Measurements from ENCODE around the gene OPN3.

The OPN3 gene

GRCh38 chr1:241627453-241628259, 12.5 kb downstream of the OPN3 start:
- no peaks in the 10 kb centered on the region for H3K9me3 ChIP-seq (ENCODE audit: control insufficient read depth, insufficient read depth, low read depth, low read length)
- CTCF ChIA-PET, result interaction anchor here (0.6 to 4.1 kb wide), 18 partner anchors 9 to 455 kb away, joined by 3 to 41 read pairs (median 5); partner anchors contain the start of genes CHML and OPN3
- no peaks in the 10 kb centered on the region for H3K36me3 ChIP-seq (ENCODE audit: control insufficient read depth in 2 of 2, insufficient read depth in 1 of 2, low read length in 2 of 2)
- no peak overlapping the region for H3K27ac ChIP-seq (ENCODE audit: extremely low read depth, low read depth, low read length)
- POLR2A ChIA-PET, result interaction anchor here (2.3 kb wide), 1 partner anchor 13 kb away, joined by 11 read pairs; the partner anchor contains the start of genes CHML and OPN3
- H3K4me3 ChIP-seq (ENCODE audit: low read depth, low read length), result no peak overlapping the region
- peaks cover 15% of the 10 kb centered on the region for H3K4me1 ChIP-seq (ENCODE audit: control insufficient read depth, insufficient read depth, low read length)
- 0 out of 2 replicates have a peak, but pooled peaks have one; percentile 60 for TF ChIP-seq ZNF660 (tag by site-specific recombination; IDR thresholded peaks at IDR 0.05)
- no peak for TF ChIP-seq ZFP3 (tag by site-specific recombination; IDR thresholded peaks at IDR 0.05; ENCODE audit: low read depth)
- no peak for TF ChIP-seq ZNF221 (tag by site-specific recombination; IDR thresholded peaks at IDR 0.05; ENCODE audit: borderline replicate concordance)
- TF ChIP-seq CTCF (tag by site-specific recombination; IDR thresholded peaks at IDR 0.05), result peak; percentile 62
- TF ChIP-seq ZNF510 (tag by site-specific recombination; IDR thresholded peaks at IDR 0.05; ENCODE audit: insufficient replicate concordance), result peak; percentile 4
- peak; percentile 79 for TF ChIP-seq ZNF654 (tag by site-specific recombination; IDR thresholded peaks at IDR 0.05; ENCODE audit: low read depth)

DNA sequence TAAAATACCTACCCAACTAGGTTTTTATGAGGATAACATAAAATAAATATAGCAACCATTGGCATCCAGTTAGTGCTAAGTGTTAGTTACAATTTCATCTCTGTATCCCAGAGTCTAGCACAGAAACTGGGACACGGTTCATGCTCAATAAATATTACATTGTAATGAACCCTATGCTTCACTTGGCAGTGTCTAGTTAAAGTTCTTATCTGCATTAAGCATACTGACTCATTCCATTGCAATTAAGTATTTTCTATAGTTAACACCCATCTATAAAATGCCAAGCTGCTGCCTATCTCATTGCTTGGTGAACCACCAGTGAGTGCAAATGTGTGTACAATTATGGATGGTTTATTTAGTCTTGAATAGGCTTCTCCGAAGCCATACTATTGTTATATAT, 15.2 kb downstream of the OPN3 start:
- TF ChIP-seq, protein P1, sequence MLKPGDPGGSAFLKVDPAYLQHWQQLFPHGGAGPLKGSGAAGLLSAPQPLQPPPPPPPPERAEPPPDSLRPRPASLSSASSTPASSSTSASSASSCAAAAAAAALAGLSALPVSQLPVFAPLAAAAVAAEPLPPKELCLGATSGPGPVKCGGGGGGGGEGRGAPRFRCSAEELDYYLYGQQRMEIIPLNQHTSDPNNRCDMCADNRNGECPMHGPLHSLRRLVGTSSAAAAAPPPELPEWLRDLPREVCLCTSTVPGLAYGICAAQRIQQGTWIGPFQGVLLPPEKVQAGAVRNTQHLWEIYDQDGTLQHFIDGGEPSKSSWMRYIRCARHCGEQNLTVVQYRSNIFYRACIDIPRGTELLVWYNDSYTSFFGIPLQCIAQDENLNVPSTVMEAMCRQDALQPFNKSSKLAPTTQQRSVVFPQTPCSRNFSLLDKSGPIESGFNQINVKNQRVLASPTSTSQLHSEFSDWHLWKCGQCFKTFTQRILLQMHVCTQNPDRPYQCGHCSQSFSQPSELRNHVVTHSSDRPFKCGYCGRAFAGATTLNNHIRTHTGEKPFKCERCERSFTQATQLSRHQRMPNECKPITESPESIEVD (tag by site-specific recombination; IDR thresholded peaks at IDR 0.05), result peak; percentile 63
- TF ChIP-seq ZNF843 (tag by site-specific recombination; IDR thresholded peaks at IDR 0.05), result 0 out of 2 replicates have a peak, but pooled peaks have one; percentile 25
- TF ChIP-seq, protein P2, sequence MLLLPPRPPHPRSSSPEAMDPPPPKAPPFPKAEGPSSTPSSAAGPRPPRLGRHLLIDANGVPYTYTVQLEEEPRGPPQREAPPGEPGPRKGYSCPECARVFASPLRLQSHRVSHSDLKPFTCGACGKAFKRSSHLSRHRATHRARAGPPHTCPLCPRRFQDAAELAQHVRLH (tag by site-specific recombination; IDR thresholded peaks at IDR 0.05), result peak; percentile 48; the same call in 1 of the 2 replicates
- TF ChIP-seq ZNF596 (tag by site-specific recombination; IDR thresholded peaks at IDR 0.05), result no peak
- H3K4me3 ChIP-seq (ENCODE audit: low read depth, low read length), result no peak overlapping the region

GRCh38 chr1:241622669-241623068, 17.5 kb downstream of the OPN3 start:
- ChIA-PET CTCF (interaction anchor here (1.0 kb wide), 1 partner anchor 32 kb away, joined by 4 read pairs; no protein-coding TSS in a partner anchor), POLR2A (no interaction called here)
- no peak overlapping the region for H3K4me3 ChIP-seq (ENCODE audit: low read depth, low read length)
- H3K27ac ChIP-seq (ENCODE audit: extremely low read depth, low read depth, low read length), result no peak overlapping the region
- H3K9me3 ChIP-seq (ENCODE audit: control insufficient read depth, insufficient read depth, low read depth, low read length), result no peaks in the 10 kb centered on the region
- no peaks in the 10 kb centered on the region for H3K4me1 ChIP-seq (ENCODE audit: control insufficient read depth, insufficient read depth, low read length)
- no peaks in the 10 kb centered on the region for H3K36me3 ChIP-seq (ENCODE audit: control insufficient read depth in 2 of 2, insufficient read depth in 1 of 2, low read length in 2 of 2)
- TF ChIP-seq, protein P3, sequence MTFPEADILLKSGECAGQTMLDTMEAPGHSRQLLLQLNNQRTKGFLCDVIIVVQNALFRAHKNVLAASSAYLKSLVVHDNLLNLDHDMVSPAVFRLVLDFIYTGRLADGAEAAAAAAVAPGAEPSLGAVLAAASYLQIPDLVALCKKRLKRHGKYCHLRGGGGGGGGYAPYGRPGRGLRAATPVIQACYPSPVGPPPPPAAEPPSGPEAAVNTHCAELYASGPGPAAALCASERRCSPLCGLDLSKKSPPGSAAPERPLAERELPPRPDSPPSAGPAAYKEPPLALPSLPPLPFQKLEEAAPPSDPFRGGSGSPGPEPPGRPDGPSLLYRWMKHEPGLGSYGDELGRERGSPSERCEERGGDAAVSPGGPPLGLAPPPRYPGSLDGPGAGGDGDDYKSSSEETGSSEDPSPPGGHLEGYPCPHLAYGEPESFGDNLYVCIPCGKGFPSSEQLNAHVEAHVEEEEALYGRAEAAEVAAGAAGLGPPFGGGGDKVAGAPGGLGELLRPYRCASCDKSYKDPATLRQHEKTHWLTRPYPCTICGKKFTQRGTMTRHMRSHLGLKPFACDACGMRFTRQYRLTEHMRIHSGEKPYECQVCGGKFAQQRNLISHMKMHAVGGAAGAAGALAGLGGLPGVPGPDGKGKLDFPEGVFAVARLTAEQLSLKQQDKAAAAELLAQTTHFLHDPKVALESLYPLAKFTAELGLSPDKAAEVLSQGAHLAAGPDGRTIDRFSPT (tag by site-specific recombination; IDR thresholded peaks at IDR 0.05), result no peak
- TF ChIP-seq, protein P4, sequence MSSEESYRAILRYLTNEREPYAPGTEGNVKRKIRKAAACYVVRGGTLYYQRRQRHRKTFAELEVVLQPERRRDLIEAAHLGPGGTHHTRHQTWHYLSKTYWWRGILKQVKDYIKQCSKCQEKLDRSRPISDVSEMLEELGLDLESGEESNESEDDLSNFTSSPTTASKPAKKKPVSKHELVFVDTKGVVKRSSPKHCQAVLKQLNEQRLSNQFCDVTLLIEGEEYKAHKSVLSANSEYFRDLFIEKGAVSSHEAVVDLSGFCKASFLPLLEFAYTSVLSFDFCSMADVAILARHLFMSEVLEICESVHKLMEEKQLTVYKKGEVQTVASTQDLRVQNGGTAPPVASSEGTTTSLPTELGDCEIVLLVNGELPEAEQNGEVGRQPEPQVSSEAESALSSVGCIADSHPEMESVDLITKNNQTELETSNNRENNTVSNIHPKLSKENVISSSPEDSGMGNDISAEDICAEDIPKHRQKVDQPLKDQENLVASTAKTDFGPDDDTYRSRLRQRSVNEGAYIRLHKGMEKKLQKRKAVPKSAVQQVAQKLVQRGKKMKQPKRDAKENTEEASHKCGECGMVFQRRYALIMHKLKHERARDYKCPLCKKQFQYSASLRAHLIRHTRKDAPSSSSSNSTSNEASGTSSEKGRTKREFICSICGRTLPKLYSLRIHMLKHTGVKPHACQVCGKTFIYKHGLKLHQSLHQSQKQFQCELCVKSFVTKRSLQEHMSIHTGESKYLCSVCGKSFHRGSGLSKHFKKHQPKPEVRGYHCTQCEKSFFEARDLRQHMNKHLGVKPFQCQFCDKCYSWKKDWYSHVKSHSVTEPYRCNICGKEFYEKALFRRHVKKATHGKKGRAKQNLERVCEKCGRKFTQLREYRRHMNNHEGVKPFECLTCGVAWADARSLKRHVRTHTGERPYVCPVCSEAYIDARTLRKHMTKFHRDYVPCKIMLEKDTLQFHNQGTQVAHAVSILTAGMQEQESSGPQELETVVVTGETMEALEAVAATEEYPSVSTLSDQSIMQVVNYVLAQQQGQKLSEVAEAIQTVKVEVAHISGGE (tag by site-specific recombination; conservative IDR thresholded peaks at IDR 0.05; ENCODE audit: low read depth), result no peak
- TF ChIP-seq RBAK (tag by site-specific recombination; IDR thresholded peaks at IDR 0.05) (no peak), ZNF426 (tag by site-specific recombination; IDR thresholded peaks at IDR 0.05) (no peak), ZNF585B (tag by site-specific recombination; IDR thresholded peaks at IDR 0.05) (no peak)
- TF ChIP-seq, protein P5, sequence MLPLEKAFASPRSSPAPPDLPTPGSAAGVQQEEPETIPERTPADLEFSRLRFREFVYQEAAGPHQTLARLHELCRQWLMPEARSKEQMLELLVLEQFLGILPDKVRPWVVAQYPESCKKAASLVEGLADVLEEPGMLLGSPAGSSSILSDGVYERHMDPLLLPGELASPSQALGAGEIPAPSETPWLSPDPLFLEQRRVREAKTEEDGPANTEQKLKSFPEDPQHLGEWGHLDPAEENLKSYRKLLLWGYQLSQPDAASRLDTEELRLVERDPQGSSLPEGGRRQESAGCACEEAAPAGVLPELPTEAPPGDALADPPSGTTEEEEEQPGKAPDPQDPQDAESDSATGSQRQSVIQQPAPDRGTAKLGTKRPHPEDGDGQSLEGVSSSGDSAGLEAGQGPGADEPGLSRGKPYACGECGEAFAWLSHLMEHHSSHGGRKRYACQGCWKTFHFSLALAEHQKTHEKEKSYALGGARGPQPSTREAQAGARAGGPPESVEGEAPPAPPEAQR (tag by site-specific recombination; IDR thresholded peaks at IDR 0.05), result no peak

More for the DNA sequence above, 15.2 kb downstream of the OPN3 start:
- H3K27ac ChIP-seq (ENCODE audit: extremely low read depth, low read depth, low read length), result no peak overlapping the region
- CTCF ChIA-PET, result interaction anchor here (4.1 kb wide), 1 partner anchor 209 kb away, joined by 41 read pairs; no protein-coding TSS in a partner anchor
- H3K9me3 ChIP-seq (ENCODE audit: control insufficient read depth, insufficient read depth, low read depth, low read length), result no peaks in the 10 kb centered on the region
- POLR2A ChIA-PET, result no interaction called here
- H3K4me1 ChIP-seq (ENCODE audit: control insufficient read depth, insufficient read depth, low read length), result no peaks in the 10 kb centered on the region
- no peaks in the 10 kb centered on the region for H3K36me3 ChIP-seq (ENCODE audit: control insufficient read depth in 2 of 2, insufficient read depth in 1 of 2, low read length in 2 of 2)

All from HEK293 (cell line).